Amniotic stem cell (primary cell): ENCODE results near the gene SLC25A6.
"Not testable (repeated sequence)": the region's sequence is repeated elsewhere in the genome, so short reads cannot be mapped to it uniquely, and the experiment has no call there.

Source experiments
- DNase-seq: peaks from one replicate; lab custom pipeline; 2025; lab: John Stamatoyannopoulos, UW

Gene SLC25A6

GRCh38 chrX:1354036-1355019 lies 37.6 kb downstream of the SLC25A6 start:
- no peak for DNase-seq

- DNase-seq, result no peak
Observed at GRCh38 chrX:1351981-1352714, 39.8 kb downstream of the SLC25A6 start.

- DNase-seq, result not testable (repeated sequence)
Observed at GRCh38 chrX:1349606-1350005, 42.3 kb downstream of the SLC25A6 start.

GRCh38 chrX:1341545-1342184 lies 50.2 kb downstream of the SLC25A6 start:
- no peak for DNase-seq

DNA sequence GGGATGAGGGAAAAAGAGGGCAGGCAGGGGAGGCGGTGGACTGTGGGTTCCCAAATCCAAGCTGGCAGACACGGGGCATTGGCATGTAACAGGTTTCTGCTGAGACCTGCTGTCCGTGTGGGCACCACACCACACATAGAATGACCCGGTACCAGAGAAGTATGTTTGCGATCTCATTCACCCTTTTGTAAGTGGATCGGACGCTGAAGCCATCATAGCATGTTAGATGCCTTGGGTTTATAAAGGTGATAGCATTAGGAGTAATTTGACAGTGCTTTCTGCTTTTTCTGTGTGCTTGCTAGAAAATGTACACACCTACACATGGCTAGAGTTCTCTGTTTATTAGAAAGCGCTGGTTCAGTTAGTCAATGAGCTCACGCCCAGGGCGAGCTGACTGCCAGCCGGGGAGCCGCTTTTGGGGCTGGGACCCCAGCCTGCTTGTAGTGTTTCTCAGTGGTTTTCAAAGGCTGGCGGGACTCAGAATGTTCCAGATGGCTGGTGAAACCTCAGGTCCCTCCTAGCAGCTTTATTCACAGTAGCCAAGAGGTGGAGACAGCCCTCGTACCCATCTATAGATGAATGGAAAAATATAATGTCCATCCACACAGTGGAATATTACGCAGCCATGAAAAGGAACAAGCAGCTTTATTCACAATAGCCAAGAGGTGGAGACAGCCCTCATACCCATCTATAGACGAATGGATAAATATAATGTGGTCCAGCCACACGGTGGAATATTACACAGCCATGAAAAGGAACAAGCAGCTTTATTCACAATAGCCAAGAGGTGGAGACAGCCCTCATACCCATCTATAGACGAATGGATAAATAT lies 54.7 kb downstream of the SLC25A6 start:
- DNase-seq, result no peak

- DNase-seq, result no peak
Observed at GRCh38 chrX:1336331-1336943, 55.5 kb downstream of the SLC25A6 start, which contains the start of gene IL3RA. Gene IL3RA, plus strand, starts transcription at chrX:1336785. Its CDS starts 4,981 bp downstream, at chrX:1341766.
